B cell (primary cell): ENCODE data around the gene TTC23L.

Experiments used
- CTCF ChIP-seq: fragments of 200-600 bp; IDR thresholded peaks from one replicate; pipeline ENCODE4 v1.8.0; 2022; ENCODE audit warnings: antibody characterized with exemption, mild to moderate bottlenecking
- EZH2 ChIP-seq: IDR thresholded peaks from 2 replicates; pipeline ENCODE4 v1.6.1; 2012; ENCODE audit warnings: borderline replicate concordance, low read depth, mild to moderate bottlenecking, moderate library complexity, low read length; ENCODE audit not compliant: insufficient read depth, poor library complexity, severe bottlenecking

- TF ChIP-seq CTCF (no peak), EZH2 (no peak)
Observed at GRCh38 chr5:34835664-34836063, 3.3 kb upstream of the TTC23L start.
